Skeletal muscle cell (primary cell): ENCODE data around the gene UBE2O.

Source experiments
- DNase-seq: peaks from one replicate; pipeline ENCODE4 v3.0.0-alpha.2; 2010; ENCODE audit warnings: low read depth
- H3K4me3 ChIP-seq: 2 replicates; pipeline ENCODE4 v1.5.1; 2011; ENCODE audit warnings: low read depth, mild to moderate bottlenecking, control low read depth, low read length, moderate library complexity

The UBE2O gene

GRCh38 chr17:76422406-76422805 is 30.5 kb downstream of the UBE2O start:
- no peak for DNase-seq
- no peak overlapping the region for H3K4me3 ChIP-seq

- no peak overlapping the region for H3K4me3 ChIP-seq
- no peak for DNase-seq
These were observed 31.9 kb downstream of the UBE2O start for GRCh38 chr17:76421044-76421407.

- DNase-seq = no peak
- no peak overlapping the region for H3K4me3 ChIP-seq
These were observed 32.5 kb downstream of the UBE2O start for GRCh38 chr17:76420356-76421043.

GRCh38 chr17:76419576-76420260 is 33.2 kb downstream of the UBE2O start:
- no peak for DNase-seq
- H3K4me3 ChIP-seq = no peak overlapping the region

- no peak for DNase-seq
- no peak overlapping the region for H3K4me3 ChIP-seq
These were observed 35.3 kb downstream of the UBE2O start for GRCh38 chr17:76417499-76418143.

- no peak for DNase-seq
- H3K4me3 ChIP-seq = no peak overlapping the region
These were observed 36.1 kb downstream of the UBE2O start for GRCh38 chr17:76416899-76417298.

GRCh38 chr17:76416457-76416856 is 36.5 kb downstream of the UBE2O start:
- no peak for DNase-seq
- H3K4me3 ChIP-seq = no peak overlapping the region

- no peak for DNase-seq
- no peak overlapping the region for H3K4me3 ChIP-seq
These were observed 37.2 kb downstream of the UBE2O start for GRCh38 chr17:76415786-76416185.

GRCh38 chr17:76414334-76415295 is 38.3 kb downstream of the UBE2O start:
- no peak overlapping the region for H3K4me3 ChIP-seq
- no peak for DNase-seq

- no peak overlapping the region for H3K4me3 ChIP-seq
- DNase-seq = no peak
These were observed 41.7 kb downstream of the UBE2O start for GRCh38 chr17:76411247-76411646.

- DNase-seq = no peak
- H3K4me3 ChIP-seq = no peak overlapping the region
These were observed 42.5 kb downstream of the UBE2O start for GRCh38 chr17:76410328-76410965.

GRCh38 chr17:76408037-76408849 is 44.7 kb downstream of the UBE2O start:
- no peak overlapping the region for H3K4me3 ChIP-seq
- no peak for DNase-seq

GRCh38 chr17:76407509-76407908 is 45.4 kb downstream of the UBE2O start:
- no peak for DNase-seq
- H3K4me3 ChIP-seq = no peak overlapping the region

GRCh38 chr17:76405967-76406647 is 46.8 kb downstream of the UBE2O start:
- no peak overlapping the region for H3K4me3 ChIP-seq
- DNase-seq = no peak

GRCh38 chr17:76405607-76405966 is 47.4 kb downstream of the UBE2O start:
- no peak overlapping the region for H3K4me3 ChIP-seq

GRCh38 chr17:76404976-76405563 is 47.9 kb downstream of the UBE2O start:
- no peak for DNase-seq
- H3K4me3 ChIP-seq = no peak overlapping the region

More at GRCh38 chr17:76405607-76405966, 47.4 kb downstream of the UBE2O start:
- no peak for DNase-seq

- DNase-seq = no peak
- H3K4me3 ChIP-seq = no peak overlapping the region
These were observed 48.7 kb downstream of the UBE2O start for GRCh38 chr17:76404256-76404655.

GRCh38 chr17:76402711-76403110 is 50.2 kb downstream of the UBE2O start:
- no peak for DNase-seq
- no peak overlapping the region for H3K4me3 ChIP-seq
